Measurements from ENCODE around the gene RAD51B.
"Not testable (repeated sequence)": the region's sequence is repeated elsewhere in the genome, so short reads cannot be mapped to it uniquely, and the experiment has no call there.

The RAD51B gene

DNA sequence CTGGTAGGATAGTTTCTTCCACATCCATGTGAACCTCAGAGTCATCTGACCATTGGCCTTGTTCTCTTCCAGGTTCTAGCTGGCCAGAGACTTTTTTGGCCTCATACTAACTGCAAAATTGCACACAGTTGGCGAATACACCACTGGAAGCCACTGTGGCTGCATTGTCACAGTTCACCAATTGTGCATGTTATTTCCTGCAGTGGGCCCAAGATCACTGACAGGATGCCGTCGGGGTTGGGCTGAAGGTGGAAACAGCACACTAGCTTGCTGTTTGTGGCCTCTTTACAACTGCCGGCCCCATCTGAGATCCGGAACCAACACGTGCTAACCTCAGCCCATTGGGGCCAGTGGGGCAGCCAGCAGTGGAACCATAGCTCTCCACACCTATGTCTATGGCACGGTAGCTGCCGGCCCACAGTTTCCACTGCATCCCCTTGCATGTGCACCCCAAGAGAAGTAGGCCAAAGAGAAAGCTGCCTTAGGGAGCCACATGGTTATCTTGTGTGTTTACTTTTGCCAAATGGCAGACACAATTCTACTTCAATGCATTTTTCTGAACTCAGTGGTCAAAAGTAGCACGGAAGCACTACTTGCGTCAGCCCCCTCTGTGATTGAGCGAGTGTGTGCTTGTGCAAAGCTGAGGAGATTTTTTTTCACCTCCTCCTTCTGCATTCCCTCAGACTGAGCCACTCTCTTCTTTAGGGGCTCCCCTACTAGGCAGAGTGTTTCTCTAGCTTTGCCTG, 464.0 kb downstream of the RAD51B start:
- Histone ChIP-seq H3K36me3 (no peaks in the 10 kb centered on the region), H3K4me1 (peaks cover 96% of the 10 kb centered on the region), H3K9ac (peak overlapping the region; percentile 86), H4K20me1 (no peaks in the 10 kb centered on the region), H3K4me2 (peak overlapping the region; percentile 77), H3K27me3 (no peaks in the 10 kb centered on the region), H3K4me3 (peak overlapping the region; percentile 49; the same call in 1 of the 2 replicates), H3K27ac (peak overlapping the region; percentile 97), H3K9me3 (no peaks in the 10 kb centered on the region)
- TF ChIP-seq Cebpa-rat (IDR thresholded peaks at IDR 0.05) = no peak

DNA sequence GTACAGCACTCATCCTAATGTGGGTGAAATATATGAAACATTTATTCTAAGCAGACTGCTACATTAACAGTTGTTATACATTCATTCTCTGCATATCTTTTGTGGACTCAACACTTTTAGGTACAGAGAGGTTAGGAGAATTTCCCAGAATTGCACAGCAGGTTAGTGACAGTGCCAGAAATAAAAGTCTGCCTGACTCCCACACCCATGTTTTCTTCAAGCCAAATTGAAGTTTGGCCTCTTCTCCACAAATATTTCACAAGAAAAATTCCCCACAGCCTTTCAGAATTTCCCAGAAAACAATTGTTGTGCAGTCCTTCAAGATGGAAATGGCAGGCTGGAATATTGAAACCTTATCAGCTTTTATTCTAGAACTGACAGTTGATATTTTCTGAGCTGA, 464.8 kb downstream of the RAD51B start:
- no peaks in the 10 kb centered on the region for H3K9me3 ChIP-seq
- H3K9ac ChIP-seq = peak overlapping the region; percentile 86
- TF ChIP-seq Cebpa-rat (IDR thresholded peaks at IDR 0.05) = no peak
- peak overlapping the region; percentile 49; the same call in 1 of the 2 replicates for H3K4me3 ChIP-seq
- H3K27me3 ChIP-seq = no peaks in the 10 kb centered on the region
- H4K20me1 ChIP-seq = no peaks in the 10 kb centered on the region
- H3K4me2 ChIP-seq = peak overlapping the region; percentile 77
- H3K4me1 ChIP-seq = peaks cover 93% of the 10 kb centered on the region
- peak overlapping the region; percentile 97 for H3K27ac ChIP-seq
- H3K36me3 ChIP-seq = no peaks in the 10 kb centered on the region

DNA sequence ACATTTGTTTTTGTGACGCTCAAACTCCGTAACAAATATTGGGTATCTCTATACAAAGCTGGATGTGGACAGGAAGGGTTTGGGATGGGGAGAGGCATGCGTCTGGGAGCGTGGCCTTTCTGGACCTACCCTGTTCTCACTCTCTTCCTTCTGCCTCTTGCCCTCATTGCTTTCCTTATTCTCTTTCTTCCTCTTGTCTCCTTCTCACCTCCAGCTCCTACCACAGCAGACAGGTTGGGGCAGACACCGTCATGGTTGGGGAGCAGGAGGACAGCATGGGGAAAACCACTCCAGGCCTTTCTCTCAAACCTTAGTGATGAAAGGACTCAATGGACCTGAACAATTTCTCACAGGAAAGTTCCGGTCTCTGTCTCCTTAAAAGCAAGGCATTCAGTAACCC, 465.3 kb downstream of the RAD51B start:
- Histone ChIP-seq H3K27me3 (no peaks in the 10 kb centered on the region), H4K20me1 (no peaks in the 10 kb centered on the region), H3K4me3 (peak overlapping the region; percentile 49), H3K4me1 (peaks cover 88% of the 10 kb centered on the region), H3K9ac (peak overlapping the region; percentile 86), H3K4me2 (peak overlapping the region; percentile 77), H3K9me3 (no peaks in the 10 kb centered on the region), H3K27ac (peak overlapping the region; percentile 97), H3K36me3 (no peaks in the 10 kb centered on the region)
- TF ChIP-seq Cebpa-rat (IDR thresholded peaks at IDR 0.05) = no peak

DNA sequence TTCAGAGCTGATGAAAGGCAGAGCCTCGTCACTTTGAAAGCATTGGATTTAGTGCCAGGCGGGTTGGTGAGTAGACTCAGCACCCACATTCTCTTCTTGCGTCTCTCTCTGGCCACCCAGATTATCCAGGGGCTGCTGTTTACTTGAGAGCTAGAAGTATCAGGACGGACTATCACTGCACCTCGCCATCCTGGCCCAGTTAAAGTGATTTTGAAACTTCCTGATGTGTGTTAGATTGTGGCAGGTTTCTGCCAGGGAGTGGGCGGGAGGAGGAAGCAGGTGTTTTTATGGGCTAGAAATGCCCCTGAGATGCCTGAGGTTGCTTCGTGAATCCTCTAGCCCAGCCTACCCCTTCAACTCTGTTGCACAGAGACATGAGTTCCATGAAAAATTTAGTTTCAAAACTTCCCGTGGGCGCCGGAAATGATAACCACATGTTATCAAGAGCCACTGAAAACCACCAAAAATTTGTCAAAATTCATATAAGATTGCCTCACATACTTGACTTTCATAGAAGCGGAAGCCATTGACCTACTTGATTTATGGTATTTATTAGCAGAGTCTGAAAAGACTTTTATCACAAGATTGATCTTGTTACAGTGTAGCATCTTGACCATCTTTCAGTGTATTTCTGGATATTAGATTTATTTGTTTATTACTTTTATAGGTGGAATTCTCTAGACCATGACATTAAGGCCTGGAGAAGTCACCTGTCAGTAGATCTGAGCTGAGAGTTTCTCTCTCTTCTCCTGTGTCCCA, 466.0 kb downstream of the RAD51B start:
- Histone ChIP-seq H3K4me3 (peak overlapping the region; percentile 49), H3K9ac (peak overlapping the region; percentile 86), H3K4me1 (peaks cover 82% of the 10 kb centered on the region), H3K36me3 (no peaks in the 10 kb centered on the region), H3K9me3 (no peaks in the 10 kb centered on the region), H4K20me1 (no peaks in the 10 kb centered on the region), H3K27ac (peak overlapping the region; percentile 97), H3K27me3 (no peaks in the 10 kb centered on the region), H3K4me2 (peak overlapping the region; percentile 77)
- peak; percentile 86 for TF ChIP-seq Cebpa-rat (IDR thresholded peaks at IDR 0.05)

DNA sequence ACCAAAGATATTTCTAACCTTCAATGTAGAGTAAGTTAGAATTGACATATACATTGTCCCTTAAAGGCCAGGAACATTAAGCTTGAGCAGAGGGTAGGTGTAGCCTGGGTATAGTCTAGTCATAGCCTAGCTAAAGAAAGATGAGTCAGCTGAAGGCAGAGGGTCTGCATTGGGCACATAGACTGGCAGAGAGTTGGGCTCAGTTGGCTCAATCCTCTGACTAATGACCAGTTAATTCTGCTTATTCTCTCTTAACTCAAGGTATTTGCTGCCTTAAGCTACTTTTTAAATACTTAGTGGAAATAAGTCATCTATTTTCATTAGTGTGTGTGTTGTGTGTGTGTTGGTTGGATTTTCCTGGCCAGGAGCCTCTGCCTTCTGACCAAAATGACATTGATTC, 467.1 kb downstream of the RAD51B start:
- TF ChIP-seq Cebpa-rat (IDR thresholded peaks at IDR 0.05) = no peak
- no peaks in the 10 kb centered on the region for H3K36me3 ChIP-seq
- H3K9ac ChIP-seq = peak overlapping the region; percentile 86; the same call in 1 of the 2 replicates
- H3K4me3 ChIP-seq = no peak overlapping the region
- peak overlapping the region; percentile 77 for H3K4me2 ChIP-seq
- H3K27ac ChIP-seq = peak overlapping the region; percentile 97
- no peaks in the 10 kb centered on the region for H3K27me3 ChIP-seq
- H3K9me3 ChIP-seq = no peaks in the 10 kb centered on the region
- H4K20me1 ChIP-seq = no peaks in the 10 kb centered on the region
- H3K4me1 ChIP-seq = peaks cover 77% of the 10 kb centered on the region

DNA sequence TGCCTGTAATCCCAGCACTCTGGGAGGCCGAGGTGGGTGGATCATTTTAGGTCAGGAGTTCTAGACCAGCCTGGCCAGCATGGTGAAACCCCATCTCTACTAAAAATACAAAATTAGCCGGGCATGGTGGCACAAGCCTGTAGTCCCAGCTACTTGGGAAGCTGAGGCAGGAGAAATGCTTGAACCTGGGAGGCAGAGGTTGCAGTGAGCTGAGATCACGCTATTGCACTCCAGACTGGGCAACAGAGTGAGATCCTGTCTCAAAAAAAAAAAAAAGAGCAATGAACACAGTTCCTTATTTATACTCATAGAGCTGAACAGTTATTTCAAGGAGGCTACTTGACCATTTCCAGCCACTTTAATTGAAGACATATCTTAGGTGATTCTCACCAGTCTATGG, 469.9 kb downstream of the RAD51B start:
- not testable (repeated sequence) for H3K27ac ChIP-seq, H3K27me3 ChIP-seq, H3K9ac ChIP-seq, H3K9me3 ChIP-seq, H3K4me2 ChIP-seq, H3K4me3 ChIP-seq, H3K36me3 ChIP-seq, H4K20me1 ChIP-seq
- peaks cover 77% of the 10 kb centered on the region for H3K4me1 ChIP-seq

DNA sequence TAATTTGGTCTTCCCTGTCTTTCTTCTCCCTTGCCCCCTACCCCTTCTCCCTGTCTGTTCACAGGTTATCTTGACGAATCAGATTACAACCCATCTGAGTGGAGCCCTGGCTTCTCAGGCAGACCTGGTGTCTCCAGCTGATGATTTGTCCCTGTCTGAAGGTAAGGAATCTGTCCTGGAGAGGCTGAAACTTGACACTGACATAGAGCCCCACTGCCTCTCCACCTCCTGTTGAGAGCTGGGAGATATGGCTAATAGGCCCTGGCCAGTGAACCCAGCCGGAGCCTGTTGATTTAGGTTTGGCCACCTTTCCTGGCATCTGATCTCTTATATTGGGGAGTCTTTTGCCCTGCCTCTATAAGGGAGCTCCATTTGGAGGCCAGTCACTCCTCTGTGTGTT, 472.2 kb downstream of the RAD51B start:
- no peaks in the 10 kb centered on the region for H3K27me3 ChIP-seq
- peak overlapping the region; percentile 77 for H3K27ac ChIP-seq
- H3K4me1 ChIP-seq = peaks cover 79% of the 10 kb centered on the region
- no peaks in the 10 kb centered on the region for H3K36me3 ChIP-seq
- no peak for TF ChIP-seq Cebpa-rat (IDR thresholded peaks at IDR 0.05)
- no peaks in the 10 kb centered on the region for H4K20me1 ChIP-seq
- H3K4me3 ChIP-seq = no peak overlapping the region
- H3K9me3 ChIP-seq = no peaks in the 10 kb centered on the region
- 0 out of 2 replicates have a peak overlapping the region, but pooled peaks have one; percentile 3 for H3K9ac ChIP-seq
- H3K4me2 ChIP-seq = peak overlapping the region; percentile 72

DNA sequence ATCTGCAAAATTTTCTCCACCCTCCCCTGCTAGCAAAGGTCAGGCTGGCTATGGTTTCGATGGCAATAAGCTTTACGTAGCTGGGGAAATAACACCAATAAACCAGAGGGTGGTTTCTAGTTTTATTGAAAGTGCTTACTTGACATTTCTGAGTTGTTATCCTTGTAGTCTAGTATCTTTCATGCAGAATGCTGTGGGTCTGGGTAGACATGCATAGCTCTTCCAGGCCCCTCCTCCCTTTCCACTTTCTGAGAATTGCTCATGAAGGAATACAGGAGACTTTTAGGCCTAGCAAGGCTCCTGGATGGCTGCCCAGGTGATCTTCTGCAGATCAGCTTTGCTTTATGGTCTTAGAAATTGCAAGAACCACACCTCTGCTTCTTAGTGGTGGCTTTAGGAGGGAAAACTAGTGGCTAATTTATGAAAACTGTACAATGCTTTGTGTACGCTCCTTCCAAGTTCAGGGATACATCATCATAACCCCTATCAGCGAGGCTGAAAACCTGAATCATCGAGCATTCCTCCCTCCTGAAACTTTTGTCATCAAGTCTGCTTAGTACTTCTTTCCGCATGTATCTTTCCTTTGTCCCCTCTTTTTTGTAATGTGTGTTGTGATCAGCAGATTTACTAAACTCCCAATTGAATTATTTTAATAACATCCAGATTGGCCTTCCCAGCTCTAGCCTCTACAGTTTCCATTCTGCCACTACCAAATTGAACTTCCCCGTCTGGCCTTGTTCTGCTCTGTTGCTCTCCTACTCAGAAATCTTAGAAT, 473.0 kb downstream of the RAD51B start:
- Histone ChIP-seq H3K4me2 (peak overlapping the region; percentile 72), H3K4me1 (peaks cover 79% of the 10 kb centered on the region), H3K9me3 (no peaks in the 10 kb centered on the region), H3K36me3 (no peaks in the 10 kb centered on the region), H3K9ac (peak overlapping the region; percentile 42; the same call in 1 of the 2 replicates), H4K20me1 (no peaks in the 10 kb centered on the region), H3K27ac (peak overlapping the region; percentile 77), H3K4me3 (no peak overlapping the region), H3K27me3 (no peaks in the 10 kb centered on the region)
- no peak for TF ChIP-seq Cebpa-rat (IDR thresholded peaks at IDR 0.05)

DNA sequence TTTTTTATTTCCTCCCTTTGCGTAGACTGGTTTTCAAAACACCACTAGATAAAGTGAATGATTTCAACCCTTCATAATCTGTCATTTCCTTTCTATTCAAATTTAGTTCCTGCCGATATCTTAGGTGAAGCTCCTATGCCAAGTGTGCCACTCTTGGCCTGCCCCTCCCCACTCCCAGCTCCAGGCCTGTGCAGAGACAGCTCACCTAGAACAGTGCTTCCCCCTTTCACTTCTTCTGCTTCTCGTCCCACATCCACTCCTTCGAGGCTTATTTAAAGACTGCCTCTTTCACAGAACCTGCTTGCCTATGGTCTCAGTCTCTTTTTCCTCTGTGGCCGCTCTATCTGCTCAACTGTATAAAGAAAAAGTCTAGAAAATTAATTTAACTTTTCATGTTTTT, 473.8 kb downstream of the RAD51B start:
- peak overlapping the region; percentile 77 for H3K27ac ChIP-seq

More for the DNA sequence above, 473.8 kb downstream of the RAD51B start:
- no peaks in the 10 kb centered on the region for H4K20me1 ChIP-seq
- H3K4me3 ChIP-seq = no peak overlapping the region
- TF ChIP-seq Cebpa-rat (IDR thresholded peaks at IDR 0.05) = no peak
- H3K4me1 ChIP-seq = peaks cover 79% of the 10 kb centered on the region
- H3K27me3 ChIP-seq = no peaks in the 10 kb centered on the region
- H3K9me3 ChIP-seq = no peaks in the 10 kb centered on the region
- no peaks in the 10 kb centered on the region for H3K36me3 ChIP-seq
- peak overlapping the region; percentile 42 for H3K9ac ChIP-seq
- peak overlapping the region; percentile 72 for H3K4me2 ChIP-seq
